SJSA1 (cell line): ENCODE measurements around the gene ALKBH5. TPM values are rescaled to one million over a fixed set of nuclear protein-coding genes. Genes with fewer than 3 reads are reported as not detected.
A peak's percentile ranks its signal among the peaks of the same experiment; 100 is the strongest.

Experiments used
- DNase-seq, 2 experiments: peaks; one replicate each; pipeline ENCODE4 v3.0.0-alpha.2; 2015 to 2020; ENCODE audit warnings: low spot score in 2 of 2, low read depth in 1 of 2
- H3K27ac ChIP-seq: fragments of 250-450 bp; sonication (Bioruptor Pico); 2 replicates; pipeline ENCODE4 v1.5.1; 2020; ENCODE audit warnings: mild to moderate bottlenecking, moderate library complexity
- H3K27me3 ChIP-seq: fragments of 250-450 bp; sonication (Bioruptor Pico); replicated peaks from 2 replicates; pipeline ENCODE4 v1.5.1; 2020; ENCODE audit warnings: mild to moderate bottlenecking, moderate library complexity
- H3K36me3 ChIP-seq: fragments of 250-450 bp; sonication (Bioruptor Pico); 2 replicates; pipeline ENCODE4 v1.5.1; 2020; ENCODE audit warnings: mild to moderate bottlenecking
- H3K4me1 ChIP-seq: fragments of 250-450 bp; sonication (Bioruptor Pico); replicated peaks from 2 replicates; pipeline ENCODE4 v1.6.1; 2021; ENCODE audit warnings: mild to moderate bottlenecking
- H3K4me3 ChIP-seq: fragments of 250-450 bp; sonication (Bioruptor Pico); 2 replicates; pipeline ENCODE4 v1.5.1; 2020; ENCODE audit warnings: mild to moderate bottlenecking
- H3K9me3 ChIP-seq: fragments of 250-450 bp; sonication (Bioruptor Pico); replicated peaks from 2 replicates; pipeline ENCODE4 v1.5.1; 2020; ENCODE audit warnings: mild to moderate bottlenecking
- total RNA-seq: library from RNA; depleted of rRNA; stranded (reverse); fragments of >200 nt; shearing (Covaris generic); gene quantifications from 2 replicates; pipeline ENCODE4 v1.2.3, GENCODE V29; 2014

The ALKBH5 gene
- total RNA-seq, 1 experiment from 2014 or later = 61.3 TPM

DNA sequence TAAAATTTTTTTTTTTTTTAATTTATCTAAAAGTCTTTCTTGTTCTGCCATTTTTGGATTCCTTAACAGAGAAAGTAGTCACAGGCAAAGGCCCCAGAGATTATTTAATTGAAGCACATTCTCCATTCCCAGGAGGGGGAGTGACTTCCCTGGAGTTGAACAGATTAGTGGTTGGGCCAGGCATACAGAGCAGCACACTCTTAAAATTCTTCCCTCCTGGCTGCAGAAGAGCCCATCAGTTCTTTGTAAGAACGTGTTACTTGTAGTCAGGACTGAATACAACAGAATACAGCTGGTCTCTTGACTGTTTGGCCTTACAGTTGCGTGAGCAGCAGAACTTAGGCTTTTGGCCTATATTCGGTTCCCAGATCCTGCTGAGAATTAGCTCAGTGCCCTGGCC is 1.8 kb downstream of the ALKBH5 start:
- peaks cover 63% of the 10 kb centered on the region for H3K36me3 ChIP-seq
- H3K4me1 ChIP-seq = peaks cover 47% of the 10 kb centered on the region

GRCh38 chr17:18185832-18186626 is 2.4 kb downstream of the ALKBH5 start:
- no peak for DNase-seq
- Histone ChIP-seq H3K36me3 (peaks cover 68% of the 10 kb centered on the region), H3K4me3 (peak overlapping the region; percentile 19), H3K27me3 (no peaks in the 10 kb centered on the region), H3K27ac (no peak overlapping the region), H3K9me3 (no peaks in the 10 kb centered on the region), H3K4me1 (peaks cover 47% of the 10 kb centered on the region)

More for the DNA sequence above, 1.8 kb downstream of the ALKBH5 start:
- Histone ChIP-seq H3K27me3 (no peaks in the 10 kb centered on the region), H3K4me3 (peak overlapping the region; percentile 19), H3K9me3 (no peaks in the 10 kb centered on the region), H3K27ac (no peak overlapping the region)
- DNase-seq = no peak

- DNase-seq = no peak
- Histone ChIP-seq H3K27me3 (no peaks in the 10 kb centered on the region), H3K36me3 (peaks cover 70% of the 10 kb centered on the region), H3K4me3 (no peak overlapping the region), H3K9me3 (no peaks in the 10 kb centered on the region), H3K4me1 (peaks cover 47% of the 10 kb centered on the region), H3K27ac (no peak overlapping the region)
Observed at GRCh38 chr17:18186627-18186982, 3.0 kb downstream of the ALKBH5 start.

DNA sequence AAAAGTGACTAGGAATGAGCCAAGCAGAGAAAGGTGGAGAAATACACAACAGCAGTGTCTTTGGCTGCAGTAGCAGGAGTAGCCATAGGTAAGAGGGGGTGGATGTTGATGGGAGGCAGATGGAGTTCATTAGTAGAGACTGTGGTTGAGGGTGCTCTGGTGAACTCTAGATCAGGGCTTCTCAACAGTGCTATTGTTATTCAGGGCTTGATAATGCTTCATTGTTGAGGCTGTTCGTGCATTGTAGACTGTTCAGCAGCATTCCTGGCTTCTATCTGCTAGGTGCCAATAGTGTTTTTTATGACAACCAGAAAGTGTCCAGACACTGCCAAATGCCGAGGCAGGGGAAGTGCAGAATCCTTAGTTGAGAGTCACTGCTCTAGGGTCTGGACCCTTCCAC is 3.6 kb downstream of the ALKBH5 start:
- H3K4me3 ChIP-seq = no peak overlapping the region
- no peaks in the 10 kb centered on the region for H3K9me3 ChIP-seq
- no peaks in the 10 kb centered on the region for H3K27me3 ChIP-seq
- no peak overlapping the region for H3K27ac ChIP-seq
- DNase-seq = no peak
- H3K4me1 ChIP-seq = peaks cover 44% of the 10 kb centered on the region
- peaks cover 70% of the 10 kb centered on the region for H3K36me3 ChIP-seq

DNA sequence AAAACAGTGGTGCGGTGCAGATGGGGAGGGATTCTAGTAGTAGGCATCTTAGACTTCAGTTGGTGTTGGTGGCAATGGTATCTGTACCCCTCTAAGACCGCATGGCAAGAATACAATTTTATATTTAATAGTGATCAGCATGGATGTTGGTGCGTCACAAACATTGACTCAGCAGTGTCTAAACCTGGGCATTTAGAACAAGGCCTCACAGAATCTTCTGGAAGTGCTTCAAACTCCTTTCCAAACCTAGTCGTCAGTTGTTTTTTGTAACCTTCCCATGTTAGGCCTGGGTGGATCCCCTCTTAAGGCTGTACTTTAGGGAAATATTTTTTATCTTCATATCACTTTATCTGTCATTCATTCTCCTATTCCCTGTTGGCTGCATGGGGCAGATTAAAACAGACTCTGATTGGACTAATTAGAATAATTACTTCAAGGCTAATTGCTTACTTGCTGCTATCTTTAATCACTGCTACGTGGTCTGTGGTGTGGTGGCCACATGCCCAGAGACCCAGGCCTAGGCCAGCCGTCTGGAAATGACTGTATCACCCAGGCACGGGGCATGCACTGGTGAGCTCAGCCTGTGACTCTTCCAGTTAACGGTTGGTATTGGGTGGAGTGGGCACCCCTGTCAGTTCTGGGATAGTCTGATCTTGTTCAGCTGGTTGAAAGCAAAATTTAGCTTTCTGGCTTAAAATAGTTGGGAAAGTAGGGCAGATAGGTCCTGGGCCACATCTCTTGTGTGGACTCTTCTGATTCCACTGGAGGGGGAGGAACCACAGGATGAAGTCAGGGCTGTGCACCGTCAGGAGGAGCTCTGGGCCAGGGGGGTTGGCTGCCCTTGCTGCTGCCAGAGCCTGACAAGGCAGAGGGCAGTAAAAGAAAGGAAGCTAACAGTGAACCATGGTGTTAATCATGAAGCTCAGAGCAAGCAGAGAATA is 4.5 kb downstream of the ALKBH5 start:
- DNase-seq = no peak
- peaks cover 39% of the 10 kb centered on the region for H3K4me1 ChIP-seq
- H3K9me3 ChIP-seq = no peaks in the 10 kb centered on the region
- H3K27me3 ChIP-seq = no peaks in the 10 kb centered on the region
- peaks cover 73% of the 10 kb centered on the region for H3K36me3 ChIP-seq
- H3K27ac ChIP-seq = no peak overlapping the region
- no peak overlapping the region for H3K4me3 ChIP-seq

DNA sequence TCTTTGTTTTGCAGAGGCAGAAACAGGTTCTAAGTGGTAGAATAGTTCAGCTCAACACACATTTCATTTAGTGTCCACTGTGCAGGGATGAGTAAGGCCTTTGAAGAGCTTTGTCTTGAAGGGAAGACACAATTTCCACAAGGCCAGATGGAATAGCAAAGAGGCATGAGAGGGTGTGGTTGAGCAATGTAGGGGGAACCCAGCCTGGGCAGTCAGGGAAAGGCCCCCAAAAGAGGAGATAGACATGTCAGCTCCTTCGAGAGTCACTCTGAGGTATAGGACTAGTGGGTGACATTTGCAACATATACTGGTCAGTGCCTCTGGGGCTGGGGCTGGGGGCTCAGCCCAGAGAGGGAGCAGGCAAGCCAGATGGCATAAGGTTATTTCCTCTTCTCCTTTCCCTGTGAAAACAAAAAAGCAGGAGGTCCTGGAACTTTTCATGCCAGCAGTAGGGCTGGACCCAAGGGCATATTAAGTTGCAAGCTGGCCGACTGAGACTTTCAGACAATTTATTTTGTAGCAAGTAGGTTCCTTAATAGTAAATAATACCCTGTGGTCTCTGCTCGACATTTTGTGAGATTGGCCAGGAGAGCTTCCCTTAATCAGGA is 7.1 kb downstream of the ALKBH5 start:
- H3K27me3 ChIP-seq = no peaks in the 10 kb centered on the region
- no peak for DNase-seq
- H3K9me3 ChIP-seq = no peaks in the 10 kb centered on the region
- H3K36me3 ChIP-seq = peaks cover 73% of the 10 kb centered on the region
- H3K4me1 ChIP-seq = peaks cover 23% of the 10 kb centered on the region
- H3K4me3 ChIP-seq = no peak overlapping the region
- no peak overlapping the region for H3K27ac ChIP-seq

- no peak overlapping the region for H3K4me3 ChIP-seq
- DNase-seq = no peak
- peaks cover 18% of the 10 kb centered on the region for H3K4me1 ChIP-seq
- H3K27me3 ChIP-seq = no peaks in the 10 kb centered on the region
- no peaks in the 10 kb centered on the region for H3K9me3 ChIP-seq
- peaks cover 73% of the 10 kb centered on the region for H3K36me3 ChIP-seq
- H3K27ac ChIP-seq = no peak overlapping the region
Observed at GRCh38 chr17:18191236-18191667, 7.6 kb downstream of the ALKBH5 start.

- peaks cover 11% of the 10 kb centered on the region for H3K4me1 ChIP-seq
- no peak for DNase-seq
- H3K9me3 ChIP-seq = no peaks in the 10 kb centered on the region
- H3K4me3 ChIP-seq = no peak overlapping the region
- H3K27ac ChIP-seq = no peak overlapping the region
- no peaks in the 10 kb centered on the region for H3K27me3 ChIP-seq
- H3K36me3 ChIP-seq = peaks cover 73% of the 10 kb centered on the region
Observed at GRCh38 chr17:18191967-18192366, 8.3 kb downstream of the ALKBH5 start.

DNA sequence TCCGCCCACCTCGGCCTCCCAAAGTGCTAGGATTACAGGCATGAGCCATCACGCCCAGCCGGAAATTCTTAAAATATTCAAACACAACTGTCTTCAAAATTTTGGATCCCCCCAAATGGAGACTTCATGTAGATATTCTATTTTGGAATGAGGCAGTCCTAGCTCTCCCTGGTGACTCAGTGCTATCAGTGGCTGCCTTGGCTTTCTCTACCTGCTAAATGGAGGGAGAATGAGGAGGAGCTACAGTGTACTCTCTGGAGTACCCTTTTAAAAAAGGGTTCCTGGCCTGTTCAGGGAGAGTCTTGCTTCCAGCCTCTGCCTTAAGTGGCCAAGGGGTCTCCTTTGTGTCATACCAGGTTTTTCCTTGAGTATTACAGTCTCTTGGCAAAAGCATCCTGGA is 10.8 kb downstream of the ALKBH5 start:
- no peak overlapping the region for H3K4me3 ChIP-seq
- DNase-seq = no peak
- peaks cover 73% of the 10 kb centered on the region for H3K36me3 ChIP-seq
- no peaks in the 10 kb centered on the region for H3K4me1 ChIP-seq
- no peak overlapping the region for H3K27ac ChIP-seq
- no peaks in the 10 kb centered on the region for H3K27me3 ChIP-seq
- no peaks in the 10 kb centered on the region for H3K9me3 ChIP-seq

GRCh38 chr17:18194804-18195203 is 11.2 kb downstream of the ALKBH5 start:
- Histone ChIP-seq H3K9me3 (no peaks in the 10 kb centered on the region), H3K4me3 (no peak overlapping the region), H3K27me3 (no peaks in the 10 kb centered on the region), H3K27ac (no peak overlapping the region), H3K36me3 (peaks cover 73% of the 10 kb centered on the region), H3K4me1 (no peaks in the 10 kb centered on the region)
- DNase-seq = no peak

DNA sequence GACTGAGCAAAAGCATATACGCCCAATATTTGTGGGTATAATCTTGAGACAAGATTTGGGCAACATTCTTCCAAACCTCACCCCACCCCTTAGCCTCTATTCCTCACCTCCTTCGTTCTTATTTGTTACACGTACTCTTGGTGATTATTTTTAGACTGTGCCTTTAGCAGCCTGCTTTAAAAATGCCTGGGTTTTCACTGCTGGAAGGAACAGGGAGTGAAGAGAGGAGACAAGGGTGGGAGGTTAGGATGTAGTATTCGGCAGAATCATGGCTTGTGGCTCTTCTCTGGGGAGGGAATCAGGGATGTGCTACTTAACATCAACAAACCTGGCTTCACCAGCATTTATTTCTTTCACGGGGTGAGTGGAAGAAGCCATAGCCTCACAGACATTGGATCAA is 11.6 kb downstream of the ALKBH5 start:
- DNase-seq = no peak
- no peaks in the 10 kb centered on the region for H3K4me1 ChIP-seq
- H3K27ac ChIP-seq = no peak overlapping the region
- no peaks in the 10 kb centered on the region for H3K9me3 ChIP-seq
- peaks cover 71% of the 10 kb centered on the region for H3K36me3 ChIP-seq
- no peaks in the 10 kb centered on the region for H3K27me3 ChIP-seq
- H3K4me3 ChIP-seq = no peak overlapping the region

DNA sequence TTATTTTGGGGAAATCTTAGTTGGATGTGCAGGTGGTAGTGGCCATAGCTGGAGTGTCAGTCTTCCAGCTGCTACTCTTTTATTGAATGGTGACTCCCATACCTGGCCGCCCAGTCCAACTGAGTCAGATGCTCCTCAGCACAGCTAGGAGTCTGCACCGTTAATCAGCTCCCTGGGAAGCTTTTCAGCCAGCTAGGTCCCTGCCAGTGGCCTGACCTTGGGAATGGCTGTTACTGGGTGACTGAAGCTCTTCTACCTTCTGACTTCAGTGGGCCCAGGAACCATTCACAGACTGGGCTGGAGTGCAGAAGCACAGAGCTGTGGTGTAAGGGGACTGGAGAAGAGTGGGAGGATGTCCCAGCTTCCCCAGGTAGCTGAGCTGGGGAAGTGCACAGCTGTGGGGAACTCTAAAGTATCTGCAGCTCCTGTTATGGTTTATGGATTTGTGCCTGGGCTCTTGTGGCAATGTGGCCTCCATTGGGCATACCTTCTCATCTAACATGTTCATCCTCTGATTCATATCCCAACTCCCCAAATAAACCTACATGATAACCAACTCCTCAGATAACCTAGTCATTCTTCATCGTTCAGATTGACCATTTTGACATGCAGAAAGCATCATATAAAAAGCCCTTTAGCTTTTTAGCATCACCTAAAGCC is 14.0 kb downstream of the ALKBH5 start:
- H3K36me3 ChIP-seq = peaks cover 76% of the 10 kb centered on the region
- no peak overlapping the region for H3K4me3 ChIP-seq
- H3K4me1 ChIP-seq = no peaks in the 10 kb centered on the region
- no peaks in the 10 kb centered on the region for H3K9me3 ChIP-seq
- no peak for DNase-seq
- H3K27ac ChIP-seq = no peak overlapping the region
- no peaks in the 10 kb centered on the region for H3K27me3 ChIP-seq

DNA sequence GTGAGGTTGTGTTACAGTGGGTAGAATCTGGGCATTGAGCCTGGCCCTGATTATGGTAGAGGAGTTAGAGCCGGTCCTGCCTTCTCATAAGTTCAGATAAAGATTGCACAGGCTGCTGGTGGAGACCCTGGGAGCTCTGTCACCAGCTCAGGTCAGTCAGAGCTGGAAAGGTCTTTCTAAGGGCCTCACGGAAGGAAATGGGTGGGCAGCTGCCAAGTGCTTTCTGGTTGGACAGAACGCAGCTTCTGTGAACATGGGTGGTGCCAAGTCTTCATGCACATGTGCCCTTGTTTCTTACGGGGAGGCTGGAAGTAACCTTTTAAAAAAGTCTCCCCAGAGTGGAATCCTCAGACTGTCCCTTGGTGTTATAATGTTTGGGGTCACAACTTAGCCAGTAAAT is 14.9 kb downstream of the ALKBH5 start:
- H3K36me3 ChIP-seq = peaks cover 76% of the 10 kb centered on the region
- no peaks in the 10 kb centered on the region for H3K27me3 ChIP-seq
- H3K27ac ChIP-seq = no peak overlapping the region
- no peaks in the 10 kb centered on the region for H3K9me3 ChIP-seq
- DNase-seq = no peak
- H3K4me1 ChIP-seq = no peaks in the 10 kb centered on the region
- H3K4me3 ChIP-seq = no peak overlapping the region
